ENCODE results near the gene NCKIPSD.
A peak's percentile ranks its signal among the peaks of the same experiment; 100 is the strongest.

The NCKIPSD gene

GRCh38 chr3:48656841-48657281 lies 28.9 kb downstream of the NCKIPSD start:
- no peak overlapping the region for H3K4me3 ChIP-seq (ENCODE audit: low read depth, low read length)
- no peak for TF ChIP-seq CTCF (IDR thresholded peaks at IDR 0.05; ENCODE audit: low read depth, low read length, missing control alignments)
- no peak for DNase-seq (ENCODE audit: low read depth)
- in situ Hi-C loops (cut with HindIII; ENCODE audit: low sequenced_read_pairs), result no loop called here

- in situ Hi-C loops (cut with HindIII; ENCODE audit: low sequenced_read_pairs), result no loop called here
- TF ChIP-seq CTCF (IDR thresholded peaks at IDR 0.05; ENCODE audit: low read depth, low read length, missing control alignments), result peak; percentile 45
Observed at GRCh38 chr3:48656061-48656840, 29.5 kb downstream of the NCKIPSD start.

GRCh38 chr3:48655606-48656005 lies 30.1 kb downstream of the NCKIPSD start:
- no peak for DNase-seq (ENCODE audit: low read depth)
- H3K4me3 ChIP-seq (ENCODE audit: low read depth, low read length), result peak overlapping the region; percentile 32
- TF ChIP-seq CTCF (IDR thresholded peaks at IDR 0.05; ENCODE audit: low read depth, low read length, missing control alignments), result no peak
- in situ Hi-C loops (cut with HindIII; ENCODE audit: low sequenced_read_pairs), result no loop called here

More at GRCh38 chr3:48656061-48656840, 29.5 kb downstream of the NCKIPSD start:
- no peak for DNase-seq (ENCODE audit: low read depth)
- peak overlapping the region; percentile 32 for H3K4me3 ChIP-seq (ENCODE audit: low read depth, low read length)

GRCh38 chr3:48655063-48655462 lies 30.7 kb downstream of the NCKIPSD start:
- no peak overlapping the region for H3K4me3 ChIP-seq (ENCODE audit: low read depth, low read length)
- no peak for DNase-seq (ENCODE audit: low read depth)
- in situ Hi-C loops (cut with HindIII; ENCODE audit: low sequenced_read_pairs), result no loop called here
- no peak for TF ChIP-seq CTCF (IDR thresholded peaks at IDR 0.05; ENCODE audit: low read depth, low read length, missing control alignments)

GRCh38 chr3:48652923-48653715 lies 32.6 kb downstream of the NCKIPSD start:
- H3K4me3 ChIP-seq (ENCODE audit: low read depth, low read length), result no peak overlapping the region
- no peak for DNase-seq (ENCODE audit: low read depth)
- in situ Hi-C loops (cut with HindIII; ENCODE audit: low sequenced_read_pairs), result no loop called here
- no peak for TF ChIP-seq CTCF (IDR thresholded peaks at IDR 0.05; ENCODE audit: low read depth, low read length, missing control alignments)

GRCh38 chr3:48651771-48652170 lies 33.9 kb downstream of the NCKIPSD start:
- H3K4me3 ChIP-seq (ENCODE audit: low read depth, low read length), result no peak overlapping the region
- in situ Hi-C loops (cut with HindIII; ENCODE audit: low sequenced_read_pairs), result no loop called here
- no peak for DNase-seq (ENCODE audit: low read depth)
- no peak for TF ChIP-seq CTCF (IDR thresholded peaks at IDR 0.05; ENCODE audit: low read depth, low read length, missing control alignments)

Data from astrocyte of the cerebellum (primary cell).